HFFc6 (cell line): ENCODE measurements around the gene BRD7. TPM values are rescaled to one million over a fixed set of nuclear protein-coding genes. Genes with fewer than 3 reads are reported as not detected.

Source experiments
- DNase-seq: peaks from one replicate; pipeline ENCODE4 v3.0.0-alpha.2; 2018
- H3K27ac Mint-ChIP-seq: 2 replicates; pipeline ENCODE4 v1.8.0; 2020; ENCODE audit warnings: mild to moderate bottlenecking, mixed read lengths
- H3K27me3 Mint-ChIP-seq: 2 replicates; pipeline ENCODE4 v1.8.0; 2021; ENCODE audit warnings: mild to moderate bottlenecking, moderate library complexity, mixed read lengths; ENCODE audit not compliant: insufficient read depth
- H3K36me3 Mint-ChIP-seq: 2 replicates; pipeline ENCODE4 v1.8.0; 2021; ENCODE audit warnings: low read depth, mixed read lengths
- H3K4me1 Mint-ChIP-seq: 2 replicates; pipeline ENCODE4 v1.8.0; 2020; ENCODE audit warnings: low read depth, mixed read lengths
- H3K4me3 Mint-ChIP-seq: 2 replicates; pipeline ENCODE4 v1.8.0; 2020; ENCODE audit warnings: mild to moderate bottlenecking, moderate library complexity, mixed read lengths
- H3K9me3 Mint-ChIP-seq: 2 replicates; pipeline ENCODE4 v1.8.0; 2020; ENCODE audit warnings: mild to moderate bottlenecking, mixed read lengths
- total RNA-seq, 6 experiments: library from RNA; stranded (reverse); fragmentation: NEBNext Ultra II Directional; extraction: Animal tissue kit (Norgen Biotek cat#: 25700); gene quantifications; 2 replicates in 1 of 6; 3 replicates in 5 of 6; pipeline ENCODE4 v1.2.3, GENCODE V29; 2021
- TF ChIP-seq, protein P1 (sequence below): fragments of 200-600 bp; sonication (generic); IDR thresholded peaks from 2 replicates; pipeline ENCODE4 v1.5.0; 2021; ENCODE audit warnings: antibody characterized with exemption, mild to moderate bottlenecking

The BRD7 gene
- total RNA-seq, 6 experiments from 2014 or later: 50.5 to 65.0 (median 63.0) TPM

DNA sequence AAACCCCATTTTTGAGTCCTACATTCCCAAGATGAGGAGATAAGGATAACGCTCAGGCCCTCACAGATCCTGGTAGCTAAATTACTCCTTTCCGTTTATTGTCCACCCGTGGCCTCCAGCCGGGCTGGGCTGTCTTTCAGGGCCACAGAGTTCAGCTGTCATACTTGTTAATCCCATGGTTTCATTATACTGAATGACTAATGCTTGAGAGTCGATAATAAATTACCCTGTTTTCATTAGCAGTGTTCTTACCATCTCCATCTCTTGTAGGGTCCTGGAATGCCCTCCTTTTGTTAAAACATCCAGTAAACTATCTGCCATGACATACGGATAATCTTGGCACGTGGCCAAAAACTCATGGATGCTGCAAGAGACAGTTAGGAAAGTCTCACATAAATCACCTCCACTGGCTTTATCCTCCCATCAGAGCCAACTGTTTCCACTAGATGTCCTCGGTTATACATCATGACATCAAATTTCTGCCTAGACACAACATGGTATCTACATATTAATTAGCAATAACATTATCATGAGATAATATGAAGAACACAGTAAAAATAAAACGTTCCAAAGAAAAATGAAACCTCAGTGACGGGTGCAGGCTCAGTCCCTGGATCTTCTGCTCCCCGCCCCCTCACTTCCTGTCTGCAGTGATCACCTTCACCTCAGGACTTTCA is 45.3 kb downstream of the BRD7 start:
- DNase-seq: peak; percentile 60
- TF ChIP-seq, protein P1, sequence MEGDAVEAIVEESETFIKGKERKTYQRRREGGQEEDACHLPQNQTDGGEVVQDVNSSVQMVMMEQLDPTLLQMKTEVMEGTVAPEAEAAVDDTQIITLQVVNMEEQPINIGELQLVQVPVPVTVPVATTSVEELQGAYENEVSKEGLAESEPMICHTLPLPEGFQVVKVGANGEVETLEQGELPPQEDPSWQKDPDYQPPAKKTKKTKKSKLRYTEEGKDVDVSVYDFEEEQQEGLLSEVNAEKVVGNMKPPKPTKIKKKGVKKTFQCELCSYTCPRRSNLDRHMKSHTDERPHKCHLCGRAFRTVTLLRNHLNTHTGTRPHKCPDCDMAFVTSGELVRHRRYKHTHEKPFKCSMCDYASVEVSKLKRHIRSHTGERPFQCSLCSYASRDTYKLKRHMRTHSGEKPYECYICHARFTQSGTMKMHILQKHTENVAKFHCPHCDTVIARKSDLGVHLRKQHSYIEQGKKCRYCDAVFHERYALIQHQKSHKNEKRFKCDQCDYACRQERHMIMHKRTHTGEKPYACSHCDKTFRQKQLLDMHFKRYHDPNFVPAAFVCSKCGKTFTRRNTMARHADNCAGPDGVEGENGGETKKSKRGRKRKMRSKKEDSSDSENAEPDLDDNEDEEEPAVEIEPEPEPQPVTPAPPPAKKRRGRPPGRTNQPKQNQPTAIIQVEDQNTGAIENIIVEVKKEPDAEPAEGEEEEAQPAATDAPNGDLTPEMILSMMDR: peak; percentile 65
- H3K27me3 Mint-ChIP-seq: no peaks in the 10 kb centered on the region; the same call in none of the 2 replicates
- no peaks in the 10 kb centered on the region for H3K9me3 Mint-ChIP-seq
- peak overlapping the region; percentile 76 for H3K27ac Mint-ChIP-seq
- H3K4me3 Mint-ChIP-seq: peak overlapping the region; percentile 4; the same call in 1 of the 2 replicates
- peaks cover 20% of the 10 kb centered on the region for H3K36me3 Mint-ChIP-seq
- peaks cover 18% of the 10 kb centered on the region for H3K4me1 Mint-ChIP-seq

DNA sequence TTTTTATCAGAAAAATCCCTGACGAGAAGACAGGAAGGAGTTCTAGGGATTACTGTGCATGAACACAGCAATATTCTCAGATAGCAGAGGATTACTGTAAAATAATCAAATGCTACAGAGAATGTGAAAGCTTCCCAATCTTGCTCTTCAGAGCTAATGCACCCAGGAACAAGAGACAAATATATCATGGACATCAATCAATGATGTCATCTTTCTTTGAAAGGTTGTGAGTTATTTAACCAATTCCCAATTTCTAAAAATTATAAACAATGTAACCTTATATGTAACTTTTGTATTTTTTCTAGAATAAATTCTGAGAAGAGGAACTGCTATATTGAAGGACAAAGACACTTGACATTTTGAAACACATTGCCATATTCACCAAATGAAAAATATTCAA is 46.5 kb downstream of the BRD7 start:
- Mint-ChIP-seq H3K9me3 (no peaks in the 10 kb centered on the region), H3K36me3 (peaks cover 21% of the 10 kb centered on the region), H3K27ac (no peak overlapping the region), H3K4me1 (peaks cover 18% of the 10 kb centered on the region), H3K27me3 (no peaks in the 10 kb centered on the region; the same call in 1 of the 2 replicates), H3K4me3 (no peak overlapping the region)
- DNase-seq: no peak
- TF ChIP-seq, protein P1: no peak

DNA sequence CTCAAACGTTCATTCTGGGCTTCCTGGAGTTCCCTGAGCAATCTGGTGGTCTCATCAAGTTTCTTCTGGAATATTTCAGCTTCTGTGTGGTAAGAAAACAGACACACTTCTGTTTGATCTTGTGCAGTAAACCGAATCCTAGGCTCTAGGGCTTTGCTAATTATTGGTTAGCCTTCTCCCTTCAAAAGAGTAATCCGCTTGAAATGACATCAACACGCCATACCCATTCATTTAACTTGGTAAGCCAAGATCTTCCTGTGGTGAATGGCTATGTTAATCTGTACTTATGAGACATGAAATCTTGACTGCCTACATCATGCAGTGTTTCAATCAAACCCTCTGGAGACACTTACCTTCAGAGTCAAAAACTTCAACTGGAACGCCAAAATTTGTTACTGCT is 48.5 kb downstream of the BRD7 start:
- Mint-ChIP-seq H3K4me1 (peaks cover 18% of the 10 kb centered on the region), H3K27me3 (no peaks in the 10 kb centered on the region; the same call in 1 of the 2 replicates), H3K9me3 (no peaks in the 10 kb centered on the region), H3K27ac (no peak overlapping the region), H3K4me3 (no peak overlapping the region), H3K36me3 (peaks cover 21% of the 10 kb centered on the region)
- TF ChIP-seq, protein P1: no peak
- DNase-seq: no peak

DNA sequence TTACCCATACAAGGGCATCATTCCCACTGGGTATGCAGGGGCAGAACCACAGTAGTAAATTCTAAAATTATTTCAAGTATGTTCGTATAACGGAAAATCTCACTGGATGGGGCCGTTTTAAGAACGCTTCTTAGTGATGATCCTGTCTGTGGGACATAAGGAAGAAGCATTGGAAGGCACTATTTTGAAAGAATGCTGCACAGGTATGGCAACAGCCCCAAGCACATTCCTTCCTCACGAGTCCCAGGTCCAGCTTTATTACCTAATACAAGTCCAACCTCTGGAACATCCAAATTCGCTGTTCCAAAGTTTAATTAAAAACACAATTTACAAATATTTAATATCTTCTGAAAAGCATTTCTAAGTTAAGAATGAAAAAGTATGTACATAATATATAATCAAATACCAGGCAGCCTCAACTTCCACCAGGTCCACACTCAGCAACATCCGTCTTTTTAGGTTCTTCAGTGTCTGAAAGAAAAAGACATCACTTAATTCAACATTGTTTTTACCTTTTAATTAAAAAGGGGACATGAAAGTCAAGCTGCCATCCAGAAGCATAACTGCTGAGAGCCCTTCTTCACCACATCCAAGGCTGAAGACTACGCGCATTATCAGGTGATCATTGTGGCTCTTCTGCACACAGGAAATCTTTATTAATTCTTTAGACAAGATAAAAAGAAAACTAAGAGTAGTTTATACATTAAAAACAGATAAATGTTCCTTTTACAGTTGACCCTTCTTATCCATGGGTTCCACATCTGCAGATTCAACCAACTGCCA is 49.8 kb downstream of the BRD7 start:
- peaks cover 10% of the 10 kb centered on the region for H3K4me1 Mint-ChIP-seq
- no peaks in the 10 kb centered on the region for H3K9me3 Mint-ChIP-seq

DNA sequence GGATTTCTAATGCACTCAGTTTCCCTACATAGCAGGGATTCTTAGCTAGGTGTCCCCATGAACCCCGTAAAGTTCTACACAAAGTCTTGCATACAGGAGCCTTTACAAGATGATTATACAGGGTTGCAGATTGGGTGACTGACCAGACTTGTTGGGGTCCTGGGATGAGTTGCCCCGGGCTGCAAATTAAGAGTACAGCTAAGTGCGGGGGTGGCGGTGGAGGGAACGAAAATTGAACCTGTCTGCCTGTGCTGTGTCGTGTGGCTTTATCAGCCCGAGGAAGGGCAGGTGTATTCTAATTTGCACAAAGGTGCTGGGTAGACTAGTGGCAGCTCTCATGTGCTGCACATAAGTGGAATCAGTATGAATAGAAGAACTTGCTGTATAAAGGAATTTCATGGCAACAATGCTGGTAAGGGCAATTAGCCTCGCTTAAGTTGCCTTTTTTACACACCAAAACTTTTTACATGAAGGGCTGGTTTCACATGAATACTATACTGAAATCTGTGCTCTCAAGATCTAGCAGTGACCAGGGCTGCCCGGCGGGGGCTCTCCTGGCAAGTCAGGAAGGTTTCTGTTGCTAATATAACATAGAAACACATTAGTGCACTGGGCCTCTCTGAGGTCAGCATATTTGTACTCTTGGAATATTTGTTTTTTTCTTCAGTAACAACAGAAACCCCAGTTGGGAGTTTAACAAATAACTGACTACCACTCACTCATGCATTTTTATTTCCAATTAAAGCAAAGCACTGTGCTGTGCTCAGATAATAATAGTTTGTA is 51.7 kb downstream of the BRD7 start:
- H3K36me3 Mint-ChIP-seq: peaks cover 22% of the 10 kb centered on the region
- no peak for DNase-seq
- H3K27me3 Mint-ChIP-seq: no peaks in the 10 kb centered on the region
- no peak overlapping the region for H3K4me3 Mint-ChIP-seq
- no peaks in the 10 kb centered on the region for H3K9me3 Mint-ChIP-seq
- H3K4me1 Mint-ChIP-seq: peaks cover 6% of the 10 kb centered on the region; the same call in 1 of the 2 replicates
- no peak overlapping the region for H3K27ac Mint-ChIP-seq
- TF ChIP-seq, protein P1: 0 out of 2 replicates have a peak, but pooled peaks have one; percentile 10

More for the DNA sequence above, 49.8 kb downstream of the BRD7 start:
- peaks cover 13% of the 10 kb centered on the region for H3K36me3 Mint-ChIP-seq
- no peak for DNase-seq
- no peak overlapping the region for H3K27ac Mint-ChIP-seq
- no peaks in the 10 kb centered on the region for H3K27me3 Mint-ChIP-seq
- H3K4me3 Mint-ChIP-seq: no peak overlapping the region
- TF ChIP-seq, protein P1: no peak
